ENCODE measurements around the gene NUFIP2. TPM values are rescaled to one million over a fixed set of nuclear protein-coding genes. Genes with fewer than 3 reads are reported as not detected.

The NUFIP2 gene
- total and polyA plus RNA-seq, 4 donors = 2.7 to 30.2 (median 14.5) TPM

DNA sequence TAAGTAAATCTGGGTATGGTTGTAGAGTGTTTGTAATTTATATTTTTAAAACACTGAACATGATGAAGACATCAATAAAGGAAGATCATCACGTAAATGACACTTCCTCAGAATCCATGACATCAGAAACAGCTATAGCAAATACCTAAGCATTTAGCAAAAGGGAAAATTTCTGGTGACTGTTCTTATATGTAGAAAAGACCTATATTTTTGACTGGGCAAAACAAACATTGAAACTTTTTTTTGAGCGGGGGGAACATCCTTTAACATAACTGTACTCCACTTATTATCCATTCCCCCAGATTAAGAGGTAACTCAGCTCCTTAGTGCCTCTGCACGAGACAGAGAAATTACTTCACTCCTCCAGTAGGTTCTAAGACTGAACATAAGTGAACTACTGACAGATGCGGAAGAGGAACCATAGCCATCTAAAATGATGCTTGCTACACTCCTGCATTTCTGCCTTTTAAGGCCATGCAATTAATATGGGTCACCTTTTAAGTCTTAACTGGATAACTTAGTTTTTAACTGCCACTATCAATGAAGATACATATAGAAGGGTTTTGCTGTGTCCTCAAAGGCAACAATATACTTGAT lies 37.9 kb downstream of the NUFIP2 start (continued):
- TF ChIP-seq, protein P1, sequence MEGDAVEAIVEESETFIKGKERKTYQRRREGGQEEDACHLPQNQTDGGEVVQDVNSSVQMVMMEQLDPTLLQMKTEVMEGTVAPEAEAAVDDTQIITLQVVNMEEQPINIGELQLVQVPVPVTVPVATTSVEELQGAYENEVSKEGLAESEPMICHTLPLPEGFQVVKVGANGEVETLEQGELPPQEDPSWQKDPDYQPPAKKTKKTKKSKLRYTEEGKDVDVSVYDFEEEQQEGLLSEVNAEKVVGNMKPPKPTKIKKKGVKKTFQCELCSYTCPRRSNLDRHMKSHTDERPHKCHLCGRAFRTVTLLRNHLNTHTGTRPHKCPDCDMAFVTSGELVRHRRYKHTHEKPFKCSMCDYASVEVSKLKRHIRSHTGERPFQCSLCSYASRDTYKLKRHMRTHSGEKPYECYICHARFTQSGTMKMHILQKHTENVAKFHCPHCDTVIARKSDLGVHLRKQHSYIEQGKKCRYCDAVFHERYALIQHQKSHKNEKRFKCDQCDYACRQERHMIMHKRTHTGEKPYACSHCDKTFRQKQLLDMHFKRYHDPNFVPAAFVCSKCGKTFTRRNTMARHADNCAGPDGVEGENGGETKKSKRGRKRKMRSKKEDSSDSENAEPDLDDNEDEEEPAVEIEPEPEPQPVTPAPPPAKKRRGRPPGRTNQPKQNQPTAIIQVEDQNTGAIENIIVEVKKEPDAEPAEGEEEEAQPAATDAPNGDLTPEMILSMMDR (IDR thresholded peaks at IDR 0.05; ENCODE audit: low read depth, low read length, missing input control) = no peak
- TF ChIP-seq FOXA1 (IDR thresholded peaks at IDR 0.05) = no peak
- no peak for TF ChIP-seq NR2F2 (IDR thresholded peaks at IDR 0.05)
- no peak for TF ChIP-seq RXRA (IDR thresholded peaks at IDR 0.05)
- TF ChIP-seq GABPA (IDR thresholded peaks at IDR 0.05 in 1 of 2, conservative IDR thresholded peaks at IDR 0.05 in 1 of 2) = no peak
- TF ChIP-seq TAF1 (conservative IDR thresholded peaks at IDR 0.05) = no peak
- no peak for TF ChIP-seq JUND (IDR thresholded peaks at IDR 0.05)
- no peak for TF ChIP-seq RAD21 (IDR thresholded peaks at IDR 0.05)
- no peak for TF ChIP-seq YY1 (IDR thresholded peaks at IDR 0.05)
- no peak for TF ChIP-seq HNF4A (conservative IDR thresholded peaks at IDR 0.05)
- TF ChIP-seq, protein P2, sequence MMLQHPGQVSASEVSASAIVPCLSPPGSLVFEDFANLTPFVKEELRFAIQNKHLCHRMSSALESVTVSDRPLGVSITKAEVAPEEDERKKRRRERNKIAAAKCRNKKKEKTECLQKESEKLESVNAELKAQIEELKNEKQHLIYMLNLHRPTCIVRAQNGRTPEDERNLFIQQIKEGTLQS (IDR thresholded peaks at IDR 0.05) = no peak

DNA sequence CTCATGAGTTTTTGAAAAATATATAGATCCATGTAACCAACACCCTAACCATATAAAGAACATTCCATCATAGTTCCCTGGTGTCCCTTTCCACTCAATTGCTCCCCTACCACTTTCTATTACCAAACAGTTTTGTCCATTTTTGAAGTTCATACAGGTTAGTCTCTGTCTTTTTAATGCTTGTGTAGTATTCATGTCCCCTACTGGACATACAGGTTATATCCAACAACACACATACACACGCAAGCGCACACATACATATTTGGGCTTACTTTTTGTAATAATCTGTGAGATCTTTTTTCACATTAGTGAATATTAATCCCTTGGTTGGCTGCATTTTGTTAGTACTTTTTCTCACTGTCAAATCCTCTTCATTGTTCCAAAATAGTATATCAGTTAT lies 40.9 kb downstream of the NUFIP2 start:
- no peak for DNase-seq (ENCODE audit: low spot score)
- no peaks in the 10 kb centered on the region for H3K4me1 ChIP-seq (ENCODE audit: control insufficient read depth in 4 of 4, insufficient read depth in 4 of 4, low read length in 3 of 4)
- TF ChIP-seq YY1 (IDR thresholded peaks at IDR 0.05) (no peak), FOXA1 (IDR thresholded peaks at IDR 0.05) (no peak), HNF4G (IDR thresholded peaks at IDR 0.05) (no peak), JUND (IDR thresholded peaks at IDR 0.05) (no peak), TAF1 (conservative IDR thresholded peaks at IDR 0.05) (no peak), HNF4A (conservative IDR thresholded peaks at IDR 0.05) (no peak), SP1 (IDR thresholded peaks at IDR 0.05) (no peak), GABPA (IDR thresholded peaks at IDR 0.05 in 1 of 2, conservative IDR thresholded peaks at IDR 0.05 in 1 of 2) (no peak), EGR1 (IDR thresholded peaks at IDR 0.05; ENCODE audit: low read depth in 2 of 2) (no peak), RAD21 (IDR thresholded peaks at IDR 0.05) (no peak), RXRA (IDR thresholded peaks at IDR 0.05) (no peak), NR2F2 (IDR thresholded peaks at IDR 0.05) (no peak)
- TF ChIP-seq, protein P2 (IDR thresholded peaks at IDR 0.05) = no peak
- TF ChIP-seq, protein P3, sequence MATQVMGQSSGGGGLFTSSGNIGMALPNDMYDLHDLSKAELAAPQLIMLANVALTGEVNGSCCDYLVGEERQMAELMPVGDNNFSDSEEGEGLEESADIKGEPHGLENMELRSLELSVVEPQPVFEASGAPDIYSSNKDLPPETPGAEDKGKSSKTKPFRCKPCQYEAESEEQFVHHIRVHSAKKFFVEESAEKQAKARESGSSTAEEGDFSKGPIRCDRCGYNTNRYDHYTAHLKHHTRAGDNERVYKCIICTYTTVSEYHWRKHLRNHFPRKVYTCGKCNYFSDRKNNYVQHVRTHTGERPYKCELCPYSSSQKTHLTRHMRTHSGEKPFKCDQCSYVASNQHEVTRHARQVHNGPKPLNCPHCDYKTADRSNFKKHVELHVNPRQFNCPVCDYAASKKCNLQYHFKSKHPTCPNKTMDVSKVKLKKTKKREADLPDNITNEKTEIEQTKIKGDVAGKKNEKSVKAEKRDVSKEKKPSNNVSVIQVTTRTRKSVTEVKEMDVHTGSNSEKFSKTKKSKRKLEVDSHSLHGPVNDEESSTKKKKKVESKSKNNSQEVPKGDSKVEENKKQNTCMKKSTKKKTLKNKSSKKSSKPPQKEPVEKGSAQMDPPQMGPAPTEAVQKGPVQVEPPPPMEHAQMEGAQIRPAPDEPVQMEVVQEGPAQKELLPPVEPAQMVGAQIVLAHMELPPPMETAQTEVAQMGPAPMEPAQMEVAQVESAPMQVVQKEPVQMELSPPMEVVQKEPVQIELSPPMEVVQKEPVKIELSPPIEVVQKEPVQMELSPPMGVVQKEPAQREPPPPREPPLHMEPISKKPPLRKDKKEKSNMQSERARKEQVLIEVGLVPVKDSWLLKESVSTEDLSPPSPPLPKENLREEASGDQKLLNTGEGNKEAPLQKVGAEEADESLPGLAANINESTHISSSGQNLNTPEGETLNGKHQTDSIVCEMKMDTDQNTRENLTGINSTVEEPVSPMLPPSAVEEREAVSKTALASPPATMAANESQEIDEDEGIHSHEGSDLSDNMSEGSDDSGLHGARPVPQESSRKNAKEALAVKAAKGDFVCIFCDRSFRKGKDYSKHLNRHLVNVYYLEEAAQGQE (IDR thresholded peaks at IDR 0.05) = no peak
- TF ChIP-seq, protein P4, sequence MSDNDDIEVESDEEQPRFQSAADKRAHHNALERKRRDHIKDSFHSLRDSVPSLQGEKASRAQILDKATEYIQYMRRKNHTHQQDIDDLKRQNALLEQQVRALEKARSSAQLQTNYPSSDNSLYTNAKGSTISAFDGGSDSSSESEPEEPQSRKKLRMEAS (IDR thresholded peaks at IDR 0.05) = no peak
- H3K36me3 ChIP-seq (ENCODE audit: control insufficient read depth in 4 of 4, insufficient read depth in 3 of 4, low read depth in 1 of 4, low read length in 3 of 4) = peaks cover 0 to 3% (median 0%) of the 10 kb centered on the region in 4 donors
- no peak overlapping the region for H3K9ac ChIP-seq (ENCODE audit: low read depth in 1 of 2, low read length in 2 of 2)
- no peaks in the 10 kb centered on the region for H3K9me3 ChIP-seq (ENCODE audit: control insufficient read depth in 4 of 4, low read length in 3 of 4)
- no peaks in the 10 kb centered on the region for H3K27me3 ChIP-seq (ENCODE audit: control insufficient read depth in 4 of 4, insufficient read depth in 4 of 4, low read length in 3 of 4)
- no peak overlapping the region for H3K27ac ChIP-seq (ENCODE audit: low read depth in 1 of 2, low read length in 2 of 2)
- H3K4me3 ChIP-seq (ENCODE audit: low read depth in 1 of 3, low read length in 3 of 3) = no peak overlapping the region
- WGBS = 96% methylated on average over 2 of the region's 2 CpGs
